GM06990 (cell line): ENCODE data around the gene POLG2.

ENCODE experiments used
- DNase-seq: peaks from one replicate; pipeline ENCODE4 v3.0.0-alpha.2; 2011; ENCODE audit not compliant: insufficient read length; ENCODE audit errors: extremely low read depth
- H3K27me3 ChIP-seq: replicated peaks from 2 replicates; pipeline ENCODE4 v1.6.0; 2011; ENCODE audit warnings: low read length; ENCODE audit not compliant: control insufficient read depth, insufficient read depth
- H3K36me3 ChIP-seq: 2 replicates; pipeline ENCODE4 v1.5.1; 2011; ENCODE audit warnings: low read length; ENCODE audit not compliant: control insufficient read depth, insufficient read depth
- H3K4me3 ChIP-seq: replicated peaks from 2 replicates; pipeline ENCODE4 v1.5.1; 2011; ENCODE audit warnings: low read depth, mild to moderate bottlenecking, control low read depth, low read length
- TF ChIP-seq, protein P1 (sequence below): IDR thresholded peaks from 2 replicates; pipeline ENCODE4 v1.5.1; 2011; ENCODE audit warnings: low read length, control low read depth, mild to moderate bottlenecking, inconsistent platforms; ENCODE audit not compliant: insufficient read depth, poor library complexity, severe bottlenecking

Gene POLG2

DNA sequence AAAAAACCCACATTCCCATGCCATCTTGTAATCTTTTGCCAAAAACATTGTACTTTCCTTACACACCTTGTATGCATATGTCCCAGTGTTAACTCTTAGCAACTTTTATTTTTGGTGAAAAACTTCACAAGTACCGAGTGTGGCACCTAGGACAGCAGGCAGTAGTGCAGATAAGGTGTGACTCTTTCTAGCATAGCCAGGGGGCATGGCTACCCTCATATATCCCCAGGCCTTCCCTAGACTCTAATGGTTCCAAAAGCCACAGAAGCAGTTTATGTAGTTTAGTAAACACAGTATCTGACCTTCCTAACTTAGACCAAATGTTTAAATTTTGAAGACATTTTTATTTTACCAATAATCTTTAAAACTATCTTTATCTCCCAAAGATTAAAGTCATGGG lies 68.4 kb downstream of the POLG2 start:
- no peak for DNase-seq
- TF ChIP-seq, protein P1, sequence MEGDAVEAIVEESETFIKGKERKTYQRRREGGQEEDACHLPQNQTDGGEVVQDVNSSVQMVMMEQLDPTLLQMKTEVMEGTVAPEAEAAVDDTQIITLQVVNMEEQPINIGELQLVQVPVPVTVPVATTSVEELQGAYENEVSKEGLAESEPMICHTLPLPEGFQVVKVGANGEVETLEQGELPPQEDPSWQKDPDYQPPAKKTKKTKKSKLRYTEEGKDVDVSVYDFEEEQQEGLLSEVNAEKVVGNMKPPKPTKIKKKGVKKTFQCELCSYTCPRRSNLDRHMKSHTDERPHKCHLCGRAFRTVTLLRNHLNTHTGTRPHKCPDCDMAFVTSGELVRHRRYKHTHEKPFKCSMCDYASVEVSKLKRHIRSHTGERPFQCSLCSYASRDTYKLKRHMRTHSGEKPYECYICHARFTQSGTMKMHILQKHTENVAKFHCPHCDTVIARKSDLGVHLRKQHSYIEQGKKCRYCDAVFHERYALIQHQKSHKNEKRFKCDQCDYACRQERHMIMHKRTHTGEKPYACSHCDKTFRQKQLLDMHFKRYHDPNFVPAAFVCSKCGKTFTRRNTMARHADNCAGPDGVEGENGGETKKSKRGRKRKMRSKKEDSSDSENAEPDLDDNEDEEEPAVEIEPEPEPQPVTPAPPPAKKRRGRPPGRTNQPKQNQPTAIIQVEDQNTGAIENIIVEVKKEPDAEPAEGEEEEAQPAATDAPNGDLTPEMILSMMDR = no peak
- no peaks in the 10 kb centered on the region for H3K27me3 ChIP-seq
- no peak overlapping the region for H3K4me3 ChIP-seq
- H3K36me3 ChIP-seq = no peaks in the 10 kb centered on the region
